Measurements from ENCODE around the gene RNF151. TPM values are rescaled to one million over a fixed set of nuclear protein-coding genes. Genes with fewer than 3 reads are reported as not detected.
"Not testable (repeated sequence)": the region's sequence is repeated elsewhere in the genome, so short reads cannot be mapped to it uniquely, and the experiment has no call there.

Gene RNF151
- total RNA-seq, 2 experiments from 2014 or later, result not detected

DNA sequence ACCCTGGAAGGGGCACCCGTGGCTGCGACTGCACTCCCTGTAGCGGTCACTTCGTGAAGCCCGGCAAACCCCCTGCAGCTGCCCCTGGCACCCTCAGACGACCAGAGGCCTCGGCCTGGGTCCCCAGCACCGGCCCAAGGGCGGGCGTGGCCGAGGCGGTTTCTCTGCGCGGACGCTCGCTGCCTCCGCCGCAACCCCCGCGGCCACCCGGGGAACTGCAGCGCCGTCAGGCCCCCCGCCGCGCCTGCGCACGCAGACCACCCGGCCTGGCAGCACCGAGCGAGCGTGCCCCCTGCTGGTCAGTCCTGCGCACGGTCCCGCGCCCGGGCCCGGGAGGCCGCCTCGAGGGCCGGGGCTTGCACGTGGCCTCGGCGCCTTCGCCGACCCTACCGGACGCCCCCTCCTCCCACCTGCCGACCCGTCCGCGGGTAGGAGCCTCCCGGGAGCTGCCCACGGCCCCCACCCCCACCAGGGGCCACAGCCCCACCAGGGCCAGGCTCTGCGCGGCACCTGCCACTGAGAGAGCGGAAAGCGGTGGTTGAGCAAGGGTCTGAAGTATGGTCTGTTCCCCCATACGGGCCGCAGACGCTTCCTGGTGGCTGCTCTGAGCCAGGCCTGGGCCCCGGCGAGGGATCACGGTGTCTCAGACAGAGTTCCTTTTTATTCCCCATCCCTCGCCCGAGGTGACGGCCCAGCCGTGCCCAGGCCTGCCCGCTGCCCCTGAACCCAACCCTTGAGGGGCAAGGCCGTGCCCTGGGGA is 36.9 kb upstream of the RNF151 start:
- CTCF ChIA-PET, result interaction anchor here (0.5 to 2.9 kb wide), 23 partner anchors 9 to 587 kb away, joined by 3 to 24 read pairs (median 5); partner anchors contain the start of genes FAHD1, MSRB1, NTHL1 and NUBP2
- no peaks in the 10 kb centered on the region for H3K36me3 Mint-ChIP-seq
- peak; percentile 93 for DNase-seq
- ATAC-seq, result peak; percentile 95
- H3K9me3 Mint-ChIP-seq (ENCODE audit: low read depth), result no peaks in the 10 kb centered on the region
- no peak overlapping the region for H3K4me3 Mint-ChIP-seq
- H3K27ac Mint-ChIP-seq, result no peak overlapping the region
- peaks cover 8% of the 10 kb centered on the region for H3K27me3 Mint-ChIP-seq
- H3K4me1 Mint-ChIP-seq, result peaks cover 2% of the 10 kb centered on the region

DNA sequence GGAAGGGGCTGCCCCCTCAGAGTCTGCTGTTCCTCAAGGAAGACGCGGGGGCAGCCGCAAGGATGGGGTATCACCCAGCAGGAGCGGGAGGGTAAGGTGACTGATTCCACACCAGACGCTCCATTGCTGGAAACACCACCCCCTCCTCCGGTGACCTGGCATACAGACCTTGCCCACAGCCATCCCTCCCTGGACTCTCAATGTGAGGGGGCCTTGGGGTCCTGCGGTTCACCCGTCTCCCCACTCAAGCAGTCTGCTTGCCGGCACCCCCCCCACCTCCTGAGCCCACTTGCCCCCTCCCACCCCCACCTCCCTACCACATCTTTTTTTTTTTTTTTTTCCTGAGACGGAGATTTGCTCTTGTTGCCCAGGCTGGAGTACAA is 36.3 kb upstream of the RNF151 start:
- ATAC-seq (no peak), DNase-seq (no peak)
- CTCF ChIA-PET, result interaction anchor here (0.7 to 2.9 kb wide), 7 partner anchors 10 to 96 kb away, joined by 3 to 24 read pairs (median 9); partner anchors contain the start of gene MSRB1
- H3K4me1 Mint-ChIP-seq, result peaks cover 2% of the 10 kb centered on the region
- H3K36me3 Mint-ChIP-seq, result no peaks in the 10 kb centered on the region
- H3K9me3 Mint-ChIP-seq (ENCODE audit: low read depth), result no peaks in the 10 kb centered on the region
- H3K4me3 Mint-ChIP-seq, result no peak overlapping the region
- H3K27me3 Mint-ChIP-seq, result peaks cover 8% of the 10 kb centered on the region
- no peak overlapping the region for H3K27ac Mint-ChIP-seq

DNA sequence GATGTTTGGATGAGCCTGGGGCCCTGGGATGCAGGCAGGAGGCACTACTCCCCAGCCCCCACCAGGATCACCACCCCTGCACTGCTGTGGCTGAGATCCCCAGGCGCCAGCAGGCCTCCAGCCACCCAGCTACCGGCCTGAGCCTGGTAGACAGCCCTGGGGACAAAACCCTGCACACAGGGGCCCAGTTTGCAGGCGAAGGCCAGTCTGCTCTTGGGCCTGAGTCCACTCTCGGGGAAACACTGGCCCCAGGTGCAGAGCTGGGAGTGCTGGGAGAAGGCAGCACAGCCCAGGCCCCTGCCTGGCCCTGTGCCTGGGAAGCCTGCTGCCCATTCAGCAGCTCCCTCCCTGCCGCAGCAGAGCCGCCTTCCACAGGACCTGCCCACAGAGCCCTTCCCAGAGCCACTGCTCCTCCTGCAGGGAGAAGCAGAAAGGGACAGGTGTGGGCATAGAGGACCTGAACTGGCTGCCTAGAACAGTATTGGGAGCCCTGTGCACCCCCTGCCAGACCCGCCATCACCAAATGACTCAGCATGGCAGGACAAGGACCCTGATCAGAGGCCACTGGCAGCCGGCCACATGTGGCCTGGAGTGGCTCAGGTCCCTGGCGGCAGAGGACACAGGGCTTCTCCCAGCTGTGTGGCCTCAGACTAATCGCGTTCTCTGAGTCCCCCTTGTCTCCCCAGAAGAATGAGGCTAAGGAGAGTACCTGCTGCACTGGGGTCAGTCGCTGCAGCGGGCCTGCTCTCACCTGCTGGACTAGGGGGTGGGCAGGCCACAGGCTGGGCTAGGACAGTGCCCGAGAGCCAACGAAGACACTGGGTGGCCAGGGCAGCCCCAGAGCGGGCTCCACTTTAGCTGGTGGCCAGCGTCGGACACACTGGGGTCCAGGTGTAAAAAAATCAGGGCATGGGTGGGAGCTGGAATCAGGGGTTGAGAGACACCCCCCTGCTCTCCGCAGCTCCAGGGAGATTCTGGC is 34.3 kb upstream of the RNF151 start:
- CTCF ChIA-PET, result interaction anchor here (1.2 kb wide), 1 partner anchor 9 kb away, joined by 4 read pairs; no protein-coding TSS in a partner anchor
- Mint-ChIP-seq H3K4me3 (no peak overlapping the region), H3K27me3 (peaks cover 8% of the 10 kb centered on the region), H3K36me3 (no peaks in the 10 kb centered on the region), H3K4me1 (peaks cover 2% of the 10 kb centered on the region), H3K9me3 (ENCODE audit: low read depth) (no peaks in the 10 kb centered on the region), H3K27ac (no peak overlapping the region)
- DNase-seq (no peak), ATAC-seq (no peak)

- CTCF ChIA-PET, result interaction anchor here (1.2 kb wide), 1 partner anchor 10 kb away, joined by 4 read pairs; no protein-coding TSS in a partner anchor
Observed at GRCh38 chr16:1933097-1933661, 33.5 kb upstream of the RNF151 start.

GRCh38 chr16:1936945-1937479 is 29.6 kb upstream of the RNF151 start:
- Mint-ChIP-seq H3K9me3 (ENCODE audit: low read depth) (no peaks in the 10 kb centered on the region), H3K4me1 (peaks cover 5% of the 10 kb centered on the region), H3K4me3 (no peak overlapping the region), H3K27ac (no peak overlapping the region), H3K36me3 (peaks cover 8% of the 10 kb centered on the region), H3K27me3 (no peaks in the 10 kb centered on the region)
- ATAC-seq (no peak), DNase-seq (no peak)
- CTCF ChIA-PET, result interaction anchor here (0.9 to 2.1 kb wide), 2 partner anchors 13 to 66 kb away, joined by 4 to 5 read pairs; no protein-coding TSS in a partner anchor

More at GRCh38 chr16:1933097-1933661, 33.5 kb upstream of the RNF151 start:
- no peak for DNase-seq
- peaks cover 2% of the 10 kb centered on the region for H3K4me1 Mint-ChIP-seq
- peaks cover 3% of the 10 kb centered on the region for H3K36me3 Mint-ChIP-seq
- H3K4me3 Mint-ChIP-seq, result no peak overlapping the region
- no peak overlapping the region for H3K27ac Mint-ChIP-seq
- no peak for ATAC-seq
- peaks cover 8% of the 10 kb centered on the region for H3K27me3 Mint-ChIP-seq
- H3K9me3 Mint-ChIP-seq (ENCODE audit: low read depth), result no peaks in the 10 kb centered on the region

DNA sequence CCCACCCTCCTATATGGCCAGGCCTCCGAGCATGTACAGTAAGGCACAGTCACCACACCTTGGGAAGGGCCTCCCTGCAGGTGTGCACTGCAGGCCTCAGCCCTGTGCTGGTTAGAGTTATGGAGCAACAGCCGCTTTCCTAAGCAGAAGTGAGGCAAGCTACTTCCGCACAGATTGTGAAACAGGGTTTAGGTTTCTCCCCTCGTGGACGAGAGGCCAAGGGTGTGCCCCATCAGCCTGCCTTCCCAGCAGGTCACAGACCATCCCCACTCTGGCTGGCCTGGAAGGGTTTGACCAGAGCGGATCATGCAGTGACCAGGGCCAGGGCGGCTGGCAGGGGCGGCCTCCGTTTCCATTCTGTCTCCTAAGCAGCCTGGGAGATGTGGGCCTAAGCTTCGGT is 28.3 kb upstream of the RNF151 start:
- Mint-ChIP-seq H3K4me1 (peaks cover 13% of the 10 kb centered on the region), H3K9me3 (ENCODE audit: low read depth) (no peaks in the 10 kb centered on the region), H3K4me3 (no peak overlapping the region), H3K27me3 (no peaks in the 10 kb centered on the region), H3K36me3 (peaks cover 8% of the 10 kb centered on the region), H3K27ac (no peak overlapping the region)
- no peak for ATAC-seq
- DNase-seq, result no peak
- CTCF ChIA-PET, result interaction anchor here (0.6 kb wide), 2 partner anchors 64 to 183 kb away, joined by 3 read pairs; no protein-coding TSS in a partner anchor

DNA sequence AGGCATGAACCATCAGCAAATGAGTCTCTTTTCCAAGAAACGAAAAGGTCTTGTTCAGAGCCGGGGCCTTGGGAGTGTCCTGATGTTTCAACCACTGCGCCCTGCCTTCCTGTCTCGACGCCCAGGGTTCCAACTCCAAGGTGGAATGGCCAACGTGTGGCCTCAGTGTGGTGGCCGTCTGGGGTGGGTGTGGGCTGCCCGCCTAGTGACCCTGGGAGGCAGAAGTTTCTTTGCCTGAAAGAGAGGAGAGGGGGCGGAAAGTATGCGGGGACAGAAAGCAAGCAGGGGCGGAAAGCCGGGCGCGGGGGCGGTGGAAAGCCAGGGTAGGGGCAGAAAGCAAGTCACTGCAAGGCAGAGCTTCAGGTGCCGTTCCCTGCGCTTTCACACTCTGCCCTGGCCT is 27.7 kb upstream of the RNF151 start:
- H3K4me3 Mint-ChIP-seq, result no peak overlapping the region

DNA sequence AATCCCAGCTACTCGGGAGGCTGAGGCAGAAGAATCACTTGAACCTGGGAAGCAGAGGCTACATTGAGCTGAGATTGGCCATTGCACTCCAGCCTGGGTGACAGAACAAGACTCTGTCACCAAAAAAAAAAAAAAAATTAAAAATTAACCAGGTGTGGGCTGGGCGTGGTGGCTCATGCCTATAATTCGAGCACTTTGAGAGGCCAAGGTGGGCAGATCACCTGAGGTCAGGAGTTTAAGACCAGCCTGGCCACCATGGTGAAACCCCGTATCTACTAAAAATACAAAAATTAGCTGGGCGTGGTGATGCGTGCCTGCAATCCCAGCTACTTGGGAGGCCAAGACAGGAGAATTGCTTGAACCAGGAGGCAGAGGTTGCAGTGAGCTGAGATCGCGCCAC is 26.8 kb upstream of the RNF151 start:
- H3K27ac Mint-ChIP-seq; H3K36me3 Mint-ChIP-seq; DNase-seq; H3K4me3 Mint-ChIP-seq; H3K9me3 Mint-ChIP-seq (ENCODE audit: low read depth); ATAC-seq; H3K27me3 Mint-ChIP-seq: not testable (repeated sequence)
- CTCF ChIA-PET, result interaction anchor here (1.2 to 2.8 kb wide), 2 partner anchors 11 to 201 kb away, joined by 5 to 17 read pairs; no protein-coding TSS in a partner anchor
- peaks cover 26% of the 10 kb centered on the region for H3K4me1 Mint-ChIP-seq

More for the DNA sequence above, 27.7 kb upstream of the RNF151 start:
- Mint-ChIP-seq H3K4me1 (peaks cover 17% of the 10 kb centered on the region), H3K27me3 (no peaks in the 10 kb centered on the region), H3K36me3 (peaks cover 8% of the 10 kb centered on the region), H3K9me3 (ENCODE audit: low read depth) (no peaks in the 10 kb centered on the region), H3K27ac (no peak overlapping the region)
- CTCF ChIA-PET, result interaction anchor here (0.6 kb wide), 2 partner anchors 65 to 184 kb away, joined by 3 read pairs; no protein-coding TSS in a partner anchor
- no peak for DNase-seq
- no peak for ATAC-seq

DNA sequence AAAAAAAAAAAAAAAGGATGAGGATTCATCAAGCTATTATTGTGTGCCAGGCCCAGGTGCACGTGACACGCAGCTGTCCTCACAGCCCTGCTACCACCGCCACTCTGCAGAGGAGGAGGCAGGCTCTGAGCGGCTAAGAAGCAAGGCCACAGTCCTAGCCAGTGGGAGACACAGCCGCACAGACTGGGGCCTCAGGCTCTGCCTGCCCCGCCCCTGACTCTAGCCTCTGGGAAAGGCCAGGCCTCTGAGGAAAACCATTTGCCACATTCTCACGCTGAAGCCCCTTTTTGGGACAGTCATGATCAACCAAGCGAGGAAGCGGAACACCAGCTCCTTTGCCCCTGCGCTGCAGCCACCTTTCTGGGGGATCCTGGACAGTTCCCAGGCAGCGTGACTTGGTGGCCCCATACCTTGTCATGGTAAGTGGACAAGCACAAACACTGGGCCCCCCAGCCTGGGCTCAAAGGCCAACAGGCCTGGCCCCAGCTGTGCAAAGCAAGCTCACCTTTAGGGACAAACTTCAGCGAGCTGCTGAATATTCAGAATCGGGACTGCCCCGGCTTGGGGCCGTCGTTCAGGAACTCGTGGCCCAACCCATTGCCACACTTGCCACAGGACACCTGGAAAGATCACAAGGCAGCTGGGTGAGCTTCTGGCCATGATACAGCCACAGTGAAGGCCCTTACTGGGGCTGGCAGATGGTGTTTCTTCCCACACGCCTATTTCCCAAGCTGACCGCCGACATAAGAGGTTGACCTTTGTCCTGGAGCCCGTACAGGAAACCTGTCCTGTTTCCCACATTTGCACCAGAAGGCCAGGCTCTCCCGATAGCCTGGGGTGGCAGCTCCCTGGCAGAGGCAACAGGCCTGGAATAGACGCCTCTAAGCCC is 26.1 kb upstream of the RNF151 start:
- no peaks in the 10 kb centered on the region for H3K27me3 Mint-ChIP-seq
- no peak overlapping the region for H3K4me3 Mint-ChIP-seq
- DNase-seq (no peak), ATAC-seq (no peak)
- no peak overlapping the region for H3K27ac Mint-ChIP-seq
- H3K9me3 Mint-ChIP-seq (ENCODE audit: low read depth), result no peaks in the 10 kb centered on the region
- peaks cover 8% of the 10 kb centered on the region for H3K36me3 Mint-ChIP-seq
- H3K4me1 Mint-ChIP-seq, result peaks cover 26% of the 10 kb centered on the region
- CTCF ChIA-PET, result interaction anchor here (0.6 to 2.8 kb wide), 7 partner anchors 11 to 229 kb away, joined by 3 to 17 read pairs (median 5); partner anchors contain the start of genes NUBP2, SPSB3 and TBL3

DNA sequence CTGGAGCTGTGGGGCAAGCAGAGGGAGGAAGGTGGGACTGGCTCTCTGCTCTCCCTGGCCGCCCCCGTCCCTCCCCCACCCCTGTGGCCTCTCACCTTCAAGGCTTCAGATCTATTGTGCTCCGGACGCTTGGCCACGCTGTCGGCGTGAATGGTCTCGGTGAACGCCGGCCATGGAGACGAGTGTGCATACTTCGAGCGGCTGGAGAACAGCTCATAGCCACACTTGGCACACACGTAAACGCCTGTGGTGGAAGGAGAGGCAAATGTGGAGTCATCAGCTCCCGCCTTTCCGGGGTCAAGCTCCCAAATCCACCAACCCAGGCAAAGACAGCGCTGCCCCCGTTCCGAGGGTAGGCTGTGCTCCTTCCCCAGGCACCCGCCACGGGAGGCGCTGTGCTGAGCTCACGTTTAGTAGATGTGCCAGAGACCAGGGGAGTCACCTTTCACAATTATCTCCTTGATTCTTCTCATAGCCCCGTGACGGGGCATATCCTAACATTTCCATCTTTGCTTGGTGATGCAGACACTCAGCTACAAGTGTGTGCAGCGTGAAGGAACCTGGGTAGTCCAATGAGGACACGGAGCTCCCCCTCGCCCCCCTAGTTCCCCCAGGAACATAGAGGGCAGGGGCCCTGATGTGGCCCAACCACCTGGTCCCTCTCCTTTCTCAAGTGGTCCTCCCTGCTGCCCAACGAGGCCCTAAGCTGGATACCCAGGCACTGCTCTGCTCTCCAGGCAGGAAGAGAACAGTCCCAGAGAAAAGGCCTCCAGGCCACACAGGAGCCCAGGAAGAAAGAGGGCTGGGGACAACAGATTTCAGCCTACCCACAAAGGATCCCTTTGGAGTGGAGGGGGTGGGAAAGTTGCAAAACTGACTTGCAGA is 25.3 kb upstream of the RNF151 start:
- Mint-ChIP-seq H3K27ac (no peak overlapping the region), H3K4me3 (peak overlapping the region; percentile 82), H3K4me1 (peaks cover 26% of the 10 kb centered on the region), H3K27me3 (no peaks in the 10 kb centered on the region), H3K9me3 (ENCODE audit: low read depth) (no peaks in the 10 kb centered on the region), H3K36me3 (peaks cover 8% of the 10 kb centered on the region)
- ATAC-seq (no peak), DNase-seq (no peak)
- CTCF ChIA-PET, result interaction anchor here (0.6 to 2.8 kb wide), 7 partner anchors 10 to 230 kb away, joined by 3 to 17 read pairs (median 3); partner anchors contain the start of genes NUBP2, SPSB3 and TBL3
